HEK293 (cell line): ENCODE data around the gene GLT1D1.

Experiments
- CTCF ChIA-PET: fragments of 350-600 bp; formaldehyde crosslinking; extraction: SDS; loops from one replicate; lab custom pipeline; 2021; ENCODE audit warnings: antibody characterized with exemption; lab: Yijun Ruan, JAX
- POLR2A ChIA-PET: fragments of 300-600 bp; formaldehyde crosslinking; extraction: SDS; loops from one replicate; lab custom pipeline; 2020; ENCODE audit warnings: antibody characterized with exemption, inconsistent platforms; lab: Yijun Ruan, JAX
- H3K27ac ChIP-seq: fragments of 200-500 bp; sonication (Bioruptor generic); 2 replicates; pipeline ENCODE4 v1.5.1; 2014; ENCODE audit warnings: low read depth, low read length, control low read depth, inconsistent platforms; ENCODE audit errors: extremely low read depth
- H3K36me3 ChIP-seq, 2 experiments: fragments of 200-500 bp in 1 of 2; sonication (Bioruptor generic) in 1 of 2; 1 replicate in 1 of 2; 2 replicates in 1 of 2; pipeline ENCODE4 v1.5.1; 2014 to 2017; ENCODE audit warnings: inconsistent platforms in 2 of 2, low read length in 2 of 2; ENCODE audit not compliant: control insufficient read depth in 2 of 2, insufficient read depth in 1 of 2
- H3K4me1 ChIP-seq: fragments of 200-500 bp; sonication (Bioruptor generic); 2 replicates; pipeline ENCODE4 v1.5.1; 2014; ENCODE audit warnings: mild to moderate bottlenecking, low read length, inconsistent platforms; ENCODE audit not compliant: control insufficient read depth, insufficient read depth
- H3K4me3 ChIP-seq: 2 replicates; pipeline ENCODE4 v1.5.1; 2011; ENCODE audit warnings: low read depth, mild to moderate bottlenecking, control low read depth, low read length, moderate library complexity
- H3K9me3 ChIP-seq: fragments of 200-500 bp; sonication (Bioruptor generic); 2 replicates; pipeline ENCODE4 v1.5.1; 2014; ENCODE audit warnings: low read depth, low read length, inconsistent platforms; ENCODE audit not compliant: control insufficient read depth, insufficient read depth
- SP2 ChIP-seq: fragments of 450-650 bp; formaldehyde crosslinking; IDR thresholded peaks from 2 replicates; pipeline ENCODE4 v1.5.1; 2016; ENCODE audit warnings: missing biosample characterization, missing genetic modification characterization
- ZEB2 ChIP-seq: fragments of 450-650 bp; formaldehyde crosslinking; IDR thresholded peaks from 2 replicates; pipeline ENCODE4 v1.5.1; 2016; ENCODE audit warnings: missing biosample characterization, missing genetic modification characterization
- ZFP3 ChIP-seq: fragments of 450-650 bp; formaldehyde crosslinking; IDR thresholded peaks from 2 replicates; pipeline ENCODE4 v1.5.1; 2016; ENCODE audit warnings: low read depth, missing biosample characterization, missing genetic modification characterization
- ZNF169 ChIP-seq: fragments of 450-650 bp; formaldehyde crosslinking; IDR thresholded peaks from 2 replicates; pipeline ENCODE4 v1.5.1; 2016; ENCODE audit warnings: missing biosample characterization, missing genetic modification characterization
- ZNF416 ChIP-seq: fragments of 450-650 bp; formaldehyde crosslinking; IDR thresholded peaks from 2 replicates; pipeline ENCODE4 v1.5.1; 2016; ENCODE audit warnings: missing biosample characterization, missing genetic modification characterization
- ZNF426 ChIP-seq: fragments of 450-650 bp; formaldehyde crosslinking; IDR thresholded peaks from 2 replicates; pipeline ENCODE4 v1.5.1; 2017; ENCODE audit warnings: missing biosample characterization, missing genetic modification characterization, mild to moderate bottlenecking, inconsistent platforms, moderate library complexity
- ZNF473 ChIP-seq: fragments of 450-650 bp; formaldehyde crosslinking; IDR thresholded peaks from 2 replicates; pipeline ENCODE4 v1.5.1; 2017; ENCODE audit warnings: missing biosample characterization, missing genetic modification characterization
- ZNF747 ChIP-seq: fragments of 450-650 bp; formaldehyde crosslinking; IDR thresholded peaks from 2 replicates; pipeline ENCODE4 v1.5.1; 2016; ENCODE audit warnings: missing biosample characterization, missing genetic modification characterization
- ZNF76 ChIP-seq: fragments of 450-650 bp; formaldehyde crosslinking; IDR thresholded peaks from 2 replicates; pipeline ENCODE4; 2016; ENCODE audit warnings: low read depth, missing biosample characterization, missing genetic modification characterization, borderline replicate concordance
- ZNF768 ChIP-seq: fragments of 450-650 bp; formaldehyde crosslinking; IDR thresholded peaks from 2 replicates; pipeline ENCODE4 v1.5.1; 2018; ENCODE audit warnings: missing biosample characterization, mild to moderate bottlenecking, missing genetic modification characterization
- ZNF777 ChIP-seq: fragments of 450-650 bp; formaldehyde crosslinking; IDR thresholded peaks from 2 replicates; pipeline ENCODE4 v1.5.1; 2017; ENCODE audit warnings: missing biosample characterization, missing genetic modification characterization, borderline replicate concordance
- ZNF791 ChIP-seq: fragments of 450-650 bp; formaldehyde crosslinking; IDR thresholded peaks from 2 replicates; pipeline ENCODE4 v1.5.1; 2016; ENCODE audit warnings: missing biosample characterization, missing genetic modification characterization
- TF ChIP-seq, protein P1 (sequence below): fragments of 450-650 bp; formaldehyde crosslinking; IDR thresholded peaks from 2 replicates; pipeline ENCODE4 v1.5.1; 2016; ENCODE audit warnings: missing biosample characterization, missing genetic modification characterization
- TF ChIP-seq, protein P2 (sequence below): fragments of 450-650 bp; formaldehyde crosslinking; IDR thresholded peaks from 2 replicates; pipeline ENCODE4 v1.5.1; 2016; ENCODE audit warnings: missing biosample characterization, missing genetic modification characterization, borderline replicate concordance
- TF ChIP-seq, protein P3 (sequence below): fragments of 450-650 bp; formaldehyde crosslinking; IDR thresholded peaks from 2 replicates; pipeline ENCODE4 v1.5.1; 2017; ENCODE audit warnings: missing biosample characterization, mild to moderate bottlenecking, missing genetic modification characterization, moderate library complexity
- TF ChIP-seq, protein P4 (sequence below): fragments of 450-650 bp; formaldehyde crosslinking; IDR thresholded peaks from 2 replicates; pipeline ENCODE4 v1.5.1; 2016; ENCODE audit warnings: missing biosample characterization, missing genetic modification characterization
- TF ChIP-seq, protein P5 (sequence below): fragments of 450-650 bp; formaldehyde crosslinking; IDR thresholded peaks from 2 replicates; pipeline ENCODE4 v1.5.1; 2016; ENCODE audit warnings: missing biosample characterization, missing genetic modification characterization
- TF ChIP-seq, protein P6 (sequence below): fragments of 450-650 bp; formaldehyde crosslinking; IDR thresholded peaks from 2 replicates; pipeline ENCODE4 v1.5.1; 2016; ENCODE audit warnings: missing biosample characterization, missing genetic modification characterization

GLT1D1 gene

DNA sequence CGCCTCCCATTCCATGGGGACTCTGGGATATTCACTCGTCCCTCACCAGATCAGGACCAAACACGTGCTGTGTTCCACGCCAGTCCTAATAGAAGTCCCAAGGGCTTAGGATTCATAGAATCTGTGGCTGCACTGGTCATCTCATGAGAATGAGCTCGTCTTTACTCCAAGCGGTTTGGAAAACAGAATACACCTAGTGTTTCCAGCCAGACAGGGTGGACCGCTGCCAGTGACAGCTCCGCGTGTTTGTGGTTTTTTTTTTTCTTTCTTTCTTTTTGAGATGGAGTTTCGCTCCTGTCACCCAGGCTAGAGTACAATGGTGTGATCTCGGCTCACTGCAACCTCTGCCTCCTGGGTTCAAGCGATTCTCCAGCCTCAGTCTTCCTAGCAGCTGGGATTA, 75.1 kb downstream of the GLT1D1 start:
- CTCF ChIA-PET, result no interaction called here
- TF ChIP-seq ZNF777, result no peak
- TF ChIP-seq ZNF768, result no peak
- no peak for TF ChIP-seq SP2 (tag by site-specific recombination)
- TF ChIP-seq ZNF416 (tag by site-specific recombination), result no peak
- TF ChIP-seq ZNF426 (tag by site-specific recombination), result no peak
- TF ChIP-seq ZNF169 (tag by site-specific recombination), result no peak
- TF ChIP-seq ZFP3, result no peak
- TF ChIP-seq ZNF791, result no peak
- TF ChIP-seq, protein P1, sequence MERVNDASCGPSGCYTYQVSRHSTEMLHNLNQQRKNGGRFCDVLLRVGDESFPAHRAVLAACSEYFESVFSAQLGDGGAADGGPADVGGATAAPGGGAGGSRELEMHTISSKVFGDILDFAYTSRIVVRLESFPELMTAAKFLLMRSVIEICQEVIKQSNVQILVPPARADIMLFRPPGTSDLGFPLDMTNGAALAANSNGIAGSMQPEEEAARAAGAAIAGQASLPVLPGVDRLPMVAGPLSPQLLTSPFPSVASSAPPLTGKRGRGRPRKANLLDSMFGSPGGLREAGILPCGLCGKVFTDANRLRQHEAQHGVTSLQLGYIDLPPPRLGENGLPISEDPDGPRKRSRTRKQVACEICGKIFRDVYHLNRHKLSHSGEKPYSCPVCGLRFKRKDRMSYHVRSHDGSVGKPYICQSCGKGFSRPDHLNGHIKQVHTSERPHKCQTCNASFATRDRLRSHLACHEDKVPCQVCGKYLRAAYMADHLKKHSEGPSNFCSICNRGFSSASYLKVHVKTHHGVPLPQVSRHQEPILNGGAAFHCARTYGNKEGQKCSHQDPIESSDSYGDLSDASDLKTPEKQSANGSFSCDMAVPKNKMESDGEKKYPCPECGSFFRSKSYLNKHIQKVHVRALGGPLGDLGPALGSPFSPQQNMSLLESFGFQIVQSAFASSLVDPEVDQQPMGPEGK (tag by site-specific recombination), result no peak
- TF ChIP-seq, protein P2, sequence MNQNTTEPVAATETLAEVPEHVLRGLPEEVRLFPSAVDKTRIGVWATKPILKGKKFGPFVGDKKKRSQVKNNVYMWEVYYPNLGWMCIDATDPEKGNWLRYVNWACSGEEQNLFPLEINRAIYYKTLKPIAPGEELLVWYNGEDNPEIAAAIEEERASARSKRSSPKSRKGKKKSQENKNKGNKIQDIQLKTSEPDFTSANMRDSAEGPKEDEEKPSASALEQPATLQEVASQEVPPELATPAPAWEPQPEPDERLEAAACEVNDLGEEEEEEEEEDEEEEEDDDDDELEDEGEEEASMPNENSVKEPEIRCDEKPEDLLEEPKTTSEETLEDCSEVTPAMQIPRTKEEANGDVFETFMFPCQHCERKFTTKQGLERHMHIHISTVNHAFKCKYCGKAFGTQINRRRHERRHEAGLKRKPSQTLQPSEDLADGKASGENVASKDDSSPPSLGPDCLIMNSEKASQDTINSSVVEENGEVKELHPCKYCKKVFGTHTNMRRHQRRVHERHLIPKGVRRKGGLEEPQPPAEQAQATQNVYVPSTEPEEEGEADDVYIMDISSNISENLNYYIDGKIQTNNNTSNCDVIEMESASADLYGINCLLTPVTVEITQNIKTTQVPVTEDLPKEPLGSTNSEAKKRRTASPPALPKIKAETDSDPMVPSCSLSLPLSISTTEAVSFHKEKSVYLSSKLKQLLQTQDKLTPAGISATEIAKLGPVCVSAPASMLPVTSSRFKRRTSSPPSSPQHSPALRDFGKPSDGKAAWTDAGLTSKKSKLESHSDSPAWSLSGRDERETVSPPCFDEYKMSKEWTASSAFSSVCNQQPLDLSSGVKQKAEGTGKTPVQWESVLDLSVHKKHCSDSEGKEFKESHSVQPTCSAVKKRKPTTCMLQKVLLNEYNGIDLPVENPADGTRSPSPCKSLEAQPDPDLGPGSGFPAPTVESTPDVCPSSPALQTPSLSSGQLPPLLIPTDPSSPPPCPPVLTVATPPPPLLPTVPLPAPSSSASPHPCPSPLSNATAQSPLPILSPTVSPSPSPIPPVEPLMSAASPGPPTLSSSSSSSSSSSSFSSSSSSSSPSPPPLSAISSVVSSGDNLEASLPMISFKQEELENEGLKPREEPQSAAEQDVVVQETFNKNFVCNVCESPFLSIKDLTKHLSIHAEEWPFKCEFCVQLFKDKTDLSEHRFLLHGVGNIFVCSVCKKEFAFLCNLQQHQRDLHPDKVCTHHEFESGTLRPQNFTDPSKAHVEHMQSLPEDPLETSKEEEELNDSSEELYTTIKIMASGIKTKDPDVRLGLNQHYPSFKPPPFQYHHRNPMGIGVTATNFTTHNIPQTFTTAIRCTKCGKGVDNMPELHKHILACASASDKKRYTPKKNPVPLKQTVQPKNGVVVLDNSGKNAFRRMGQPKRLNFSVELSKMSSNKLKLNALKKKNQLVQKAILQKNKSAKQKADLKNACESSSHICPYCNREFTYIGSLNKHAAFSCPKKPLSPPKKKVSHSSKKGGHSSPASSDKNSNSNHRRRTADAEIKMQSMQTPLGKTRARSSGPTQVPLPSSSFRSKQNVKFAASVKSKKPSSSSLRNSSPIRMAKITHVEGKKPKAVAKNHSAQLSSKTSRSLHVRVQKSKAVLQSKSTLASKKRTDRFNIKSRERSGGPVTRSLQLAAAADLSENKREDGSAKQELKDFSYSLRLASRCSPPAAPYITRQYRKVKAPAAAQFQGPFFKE (tag by site-specific recombination), result no peak
- TF ChIP-seq, protein P3, sequence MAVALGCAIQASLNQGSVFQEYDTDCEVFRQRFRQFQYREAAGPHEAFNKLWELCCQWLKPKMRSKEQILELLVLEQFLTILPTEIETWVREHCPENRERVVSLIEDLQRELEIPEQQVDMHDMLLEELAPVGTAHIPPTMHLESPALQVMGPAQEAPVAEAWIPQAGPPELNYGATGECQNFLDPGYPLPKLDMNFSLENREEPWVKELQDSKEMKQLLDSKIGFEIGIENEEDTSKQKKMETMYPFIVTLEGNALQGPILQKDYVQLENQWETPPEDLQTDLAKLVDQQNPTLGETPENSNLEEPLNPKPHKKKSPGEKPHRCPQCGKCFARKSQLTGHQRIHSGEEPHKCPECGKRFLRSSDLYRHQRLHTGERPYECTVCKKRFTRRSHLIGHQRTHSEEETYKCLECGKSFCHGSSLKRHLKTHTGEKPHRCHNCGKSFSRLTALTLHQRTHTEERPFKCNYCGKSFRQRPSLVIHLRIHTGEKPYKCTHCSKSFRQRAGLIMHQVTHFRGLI (tag by site-specific recombination), result no peak
- TF ChIP-seq, protein P4, sequence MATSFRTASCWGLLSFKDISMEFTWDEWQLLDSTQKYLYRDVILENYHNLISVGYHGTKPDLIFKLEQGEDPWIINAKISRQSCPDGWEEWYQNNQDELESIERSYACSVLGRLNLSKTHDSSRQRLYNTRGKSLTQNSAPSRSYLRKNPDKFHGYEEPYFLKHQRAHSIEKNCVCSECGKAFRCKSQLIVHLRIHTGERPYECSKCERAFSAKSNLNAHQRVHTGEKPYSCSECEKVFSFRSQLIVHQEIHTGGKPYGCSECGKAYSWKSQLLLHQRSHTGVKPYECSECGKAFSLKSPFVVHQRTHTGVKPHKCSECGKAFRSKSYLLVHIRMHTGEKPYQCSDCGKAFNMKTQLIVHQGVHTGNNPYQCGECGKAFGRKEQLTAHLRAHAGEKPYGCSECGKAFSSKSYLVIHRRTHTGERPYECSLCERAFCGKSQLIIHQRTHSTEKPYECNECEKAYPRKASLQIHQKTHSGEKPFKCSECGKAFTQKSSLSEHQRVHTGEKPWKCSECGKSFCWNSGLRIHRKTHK, result no peak
- TF ChIP-seq, protein P5, sequence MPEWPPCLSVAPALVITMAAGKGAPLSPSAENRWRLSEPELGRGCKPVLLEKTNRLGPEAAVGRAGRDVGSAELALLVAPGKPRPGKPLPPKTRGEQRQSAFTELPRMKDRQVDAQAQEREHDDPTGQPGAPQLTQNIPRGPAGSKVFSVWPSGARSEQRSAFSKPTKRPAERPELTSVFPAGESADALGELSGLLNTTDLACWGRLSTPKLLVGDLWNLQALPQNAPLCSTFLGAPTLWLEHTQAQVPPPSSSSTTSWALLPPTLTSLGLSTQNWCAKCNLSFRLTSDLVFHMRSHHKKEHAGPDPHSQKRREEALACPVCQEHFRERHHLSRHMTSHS (tag by site-specific recombination), result no peak
- TF ChIP-seq ZNF473, result no peak
- TF ChIP-seq, protein P6, sequence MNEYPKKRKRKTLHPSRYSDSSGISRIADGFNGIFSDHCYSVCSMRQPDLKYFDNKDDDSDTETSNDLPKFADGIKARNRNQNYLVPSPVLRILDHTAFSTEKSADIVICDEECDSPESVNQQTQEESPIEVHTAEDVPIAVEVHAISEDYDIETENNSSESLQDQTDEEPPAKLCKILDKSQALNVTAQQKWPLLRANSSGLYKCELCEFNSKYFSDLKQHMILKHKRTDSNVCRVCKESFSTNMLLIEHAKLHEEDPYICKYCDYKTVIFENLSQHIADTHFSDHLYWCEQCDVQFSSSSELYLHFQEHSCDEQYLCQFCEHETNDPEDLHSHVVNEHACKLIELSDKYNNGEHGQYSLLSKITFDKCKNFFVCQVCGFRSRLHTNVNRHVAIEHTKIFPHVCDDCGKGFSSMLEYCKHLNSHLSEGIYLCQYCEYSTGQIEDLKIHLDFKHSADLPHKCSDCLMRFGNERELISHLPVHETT, result no peak
- no peak for TF ChIP-seq ZNF76 (tag by site-specific recombination)
- TF ChIP-seq ZNF747 (tag by site-specific recombination), result no peak
- no peak for TF ChIP-seq ZEB2 (tag by site-specific recombination)
- TF ChIP-seq, all 188 proteins: peak for 0
- Histone ChIP-seq H3K4me1 (no peaks in the 10 kb centered on the region), H3K9me3 (no peaks in the 10 kb centered on the region), H3K4me3 (no peak overlapping the region), H3K27ac (no peak overlapping the region), H3K36me3 (no peaks in the 10 kb centered on the region)
- POLR2A ChIA-PET, result no interaction called here
